ENCODE measurements around the gene COPZ1. TPM values are rescaled to one million over a fixed set of nuclear protein-coding genes. Genes with fewer than 3 reads are reported as not detected.
A peak's percentile ranks its signal among the peaks of the same experiment; 100 is the strongest.

Gene COPZ1
- total and polyA plus RNA-seq, 8 donors: 14.6 to 133 (median 82.4) TPM

- H3K27me3 ChIP-seq: peaks cover 0 to 6% (median 0%) of the 10 kb centered on the region in 3 donors
- peaks cover 23 to 89% (median 59%) of the 10 kb centered on the region in 4 donors for H3K4me1 ChIP-seq
- intact Hi-C loops (cut with DNase I; ENCODE audit: low total_unique reads): no loop called here
- H3K9me3 ChIP-seq: no peaks in the 10 kb centered on the region
- peaks cover 0 to 7% (median 0%) of the 10 kb centered on the region in 4 donors for H3K36me3 ChIP-seq
- H3K27ac ChIP-seq: peak overlapping the region in 3 of 5 donors; percentile 31 to 61 (median 60)
- no peak for TF ChIP-seq EP300 (IDR thresholded peaks at IDR 0.05)
- no peak for TF ChIP-seq POLR2AphosphoS5 (IDR thresholded peaks at IDR 0.05)
- 56 to 74% (median 70%) methylated on average over 10 of the region's 10 CpGs for WGBS, 5 donors
- no peak overlapping the region for H3K4me3 ChIP-seq
- DNase-seq: no peak
Observed at GRCh38 chr12:54373649-54374561, 49.0 kb downstream of the COPZ1 start.

- Histone ChIP-seq H3K27me3 (peaks cover 0 to 4% (median 0%) of the 10 kb centered on the region in 3 donors), H3K36me3 (peaks cover 0 to 7% (median 0%) of the 10 kb centered on the region in 4 donors), H3K27ac (peak overlapping the region in 3 of 5 donors; percentile 31 to 61 (median 60)), H3K4me3 (no peak overlapping the region), H3K9me3 (no peaks in the 10 kb centered on the region), H3K4me1 (peaks cover 20 to 87% (median 57%) of the 10 kb centered on the region in 4 donors)
- no peak for DNase-seq
- intact Hi-C loops (cut with DNase I; ENCODE audit: low total_unique reads): no loop called here
- WGBS, 5 donors: 25 to 56% (median 45%) methylated on average over 2 of the region's 2 CpGs
- TF ChIP-seq EP300 (IDR thresholded peaks at IDR 0.05) (no peak), POLR2AphosphoS5 (IDR thresholded peaks at IDR 0.05) (no peak), CTCF (IDR thresholded peaks at IDR 0.05) (no peak), POLR2A (IDR thresholded peaks at IDR 0.05) (no peak)
Observed at GRCh38 chr12:54374562-54375258, 49.8 kb downstream of the COPZ1 start.

DNA sequence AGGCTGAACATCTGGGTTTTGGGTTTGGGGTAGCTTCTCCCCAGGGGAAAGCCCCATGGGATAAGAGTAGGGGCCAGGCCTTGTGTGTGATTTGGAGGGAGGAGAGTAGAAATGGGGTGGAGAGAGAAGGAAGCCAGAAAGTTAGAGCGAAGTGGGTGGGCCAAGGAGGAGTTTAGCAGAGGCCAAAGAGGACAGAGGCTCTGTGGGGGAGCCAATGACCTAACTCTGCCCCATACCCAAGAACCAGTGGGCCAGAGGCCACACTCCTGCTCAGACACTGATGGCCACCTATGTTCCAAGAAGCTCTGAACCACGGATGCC lies 50.3 kb downstream of the COPZ1 start:
- peaks cover 16 to 87% (median 53%) of the 10 kb centered on the region in 4 donors for H3K4me1 ChIP-seq
- H3K9me3 ChIP-seq: no peaks in the 10 kb centered on the region
- H3K4me3 ChIP-seq: no peak overlapping the region
- intact Hi-C loops (cut with DNase I; ENCODE audit: low total_unique reads): no loop called here
- TF ChIP-seq CTCF (IDR thresholded peaks at IDR 0.05) (no peak), POLR2AphosphoS5 (IDR thresholded peaks at IDR 0.05) (no peak), EP300 (IDR thresholded peaks at IDR 0.05) (no peak), POLR2A (IDR thresholded peaks at IDR 0.05) (no peak)
- no peak for DNase-seq
- H3K27ac ChIP-seq: peak overlapping the region in 3 of 5 donors; percentile 17 to 61 (median 60)
- H3K36me3 ChIP-seq: peaks cover 0 to 7% (median 0%) of the 10 kb centered on the region in 4 donors
- no peaks in the 10 kb centered on the region for H3K27me3 ChIP-seq
- WGBS, 5 donors: 59 to 88% (median 75%) methylated on average over 2 of the region's 2 CpGs

GRCh38 chr12:54376596-54376995 lies 51.7 kb downstream of the COPZ1 start:
- H3K4me3 ChIP-seq: no peak overlapping the region
- peak overlapping the region in 3 of 5 donors; percentile 19 to 61 (median 60) for H3K27ac ChIP-seq
- intact Hi-C loops (cut with DNase I; ENCODE audit: low total_unique reads): no loop called here
- TF ChIP-seq POLR2AphosphoS5 (IDR thresholded peaks at IDR 0.05): no peak
- TF ChIP-seq CTCF (IDR thresholded peaks at IDR 0.05): no peak
- no peak for TF ChIP-seq EP300 (IDR thresholded peaks at IDR 0.05)
- no peak for TF ChIP-seq POLR2A (IDR thresholded peaks at IDR 0.05)
- DNase-seq: peak in 1 of 2 donors; percentile 56
- peaks cover 11 to 74% (median 42%) of the 10 kb centered on the region in 4 donors for H3K4me1 ChIP-seq
- H3K9me3 ChIP-seq: no peaks in the 10 kb centered on the region
- peaks cover 0 to 7% (median 0%) of the 10 kb centered on the region in 4 donors for H3K36me3 ChIP-seq
- 57 to 88% (median 74%) methylated on average over 4 of the region's 4 CpGs for WGBS, 5 donors
- H3K27me3 ChIP-seq: no peaks in the 10 kb centered on the region

All from stomach (tissue), 9 donors.